ENCODE measurements around the gene PKM. TPM values are rescaled to one million over a fixed set of nuclear protein-coding genes. Genes with fewer than 3 reads are reported as not detected.
A peak's percentile ranks its signal among the peaks of the same experiment; 100 is the strongest.

The PKM gene
- total RNA-seq, 2 experiments from 2014 or later = 1,098 to 1,149 TPM

- POLR2A ChIA-PET = interaction anchor here (0.7 kb wide), 1 partner anchor 10 kb away, joined by 5 read pairs; no protein-coding TSS in a partner anchor
- no peak overlapping the region for H3K4me3 Mint-ChIP-seq
Observed at GRCh38 chr15:72205896-72206676, 24.9 kb downstream of the PKM start.

GRCh38 chr15:72205273-72205672 is 25.7 kb downstream of the PKM start:
- CTCF ChIA-PET = interaction anchor here (0.6 kb wide), 1 partner anchor 15 kb away, joined by 3 read pairs; no protein-coding TSS in a partner anchor
- H3K27ac Mint-ChIP-seq = no peak overlapping the region

More at GRCh38 chr15:72205896-72206676, 24.9 kb downstream of the PKM start:
- no peaks in the 10 kb centered on the region for H3K9me3 Mint-ChIP-seq
- no peaks in the 10 kb centered on the region for H3K27me3 Mint-ChIP-seq
- peaks cover 5% of the 10 kb centered on the region for H3K4me1 Mint-ChIP-seq
- H3K36me3 Mint-ChIP-seq (ENCODE audit: low read depth) = peaks cover 85% of the 10 kb centered on the region
- CTCF ChIA-PET = interaction anchor here (0.6 kb wide), 3 partner anchors 16 to 540 kb away, joined by 3 read pairs; no protein-coding TSS in a partner anchor
- H3K27ac Mint-ChIP-seq = no peak overlapping the region
- DNase-seq = no peak

GRCh38 chr15:72203507-72203837 is 27.5 kb downstream of the PKM start:
- no peak overlapping the region for H3K27ac Mint-ChIP-seq
- peaks cover 84% of the 10 kb centered on the region for H3K36me3 Mint-ChIP-seq (ENCODE audit: low read depth)
- POLR2A ChIA-PET = no interaction called here

More at GRCh38 chr15:72205273-72205672, 25.7 kb downstream of the PKM start:
- Mint-ChIP-seq H3K36me3 (ENCODE audit: low read depth) (peaks cover 87% of the 10 kb centered on the region), H3K9me3 (no peaks in the 10 kb centered on the region), H3K27me3 (no peaks in the 10 kb centered on the region), H3K4me3 (no peak overlapping the region), H3K4me1 (peaks cover 5% of the 10 kb centered on the region)
- DNase-seq = no peak
- POLR2A ChIA-PET = interaction anchor here (0.6 kb wide), 1 partner anchor 28 kb away, joined by 3 read pairs; no protein-coding TSS in a partner anchor

GRCh38 chr15:72202801-72203506 is 28.0 kb downstream of the PKM start:
- Mint-ChIP-seq H3K4me1 (peaks cover 13% of the 10 kb centered on the region), H3K4me3 (no peak overlapping the region), H3K36me3 (ENCODE audit: low read depth) (peaks cover 84% of the 10 kb centered on the region), H3K9me3 (no peaks in the 10 kb centered on the region), H3K27me3 (peaks cover 4% of the 10 kb centered on the region), H3K27ac (peak overlapping the region; percentile 58)
- ChIA-PET POLR2A (interaction anchor here (0.5 kb wide), 1 partner anchor 20 kb away, joined by 3 read pairs; no protein-coding TSS in a partner anchor), CTCF (interaction anchor here (6.5 kb wide), 1 partner anchor 25 kb away, joined by 36 read pairs; no protein-coding TSS in a partner anchor)
- DNase-seq = no peak

More at GRCh38 chr15:72203507-72203837, 27.5 kb downstream of the PKM start:
- CTCF ChIA-PET = no interaction called here
- Mint-ChIP-seq H3K4me3 (no peak overlapping the region), H3K9me3 (no peaks in the 10 kb centered on the region), H3K27me3 (no peaks in the 10 kb centered on the region), H3K4me1 (peaks cover 9% of the 10 kb centered on the region)
- DNase-seq = no peak

GRCh38 chr15:72202302-72202701 is 28.7 kb downstream of the PKM start:
- peaks cover 80% of the 10 kb centered on the region for H3K36me3 Mint-ChIP-seq (ENCODE audit: low read depth)
- peaks cover 15% of the 10 kb centered on the region for H3K4me1 Mint-ChIP-seq
- ChIA-PET POLR2A (interaction anchor here (0.5 kb wide), 1 partner anchor 20 kb away, joined by 3 read pairs; no protein-coding TSS in a partner anchor), CTCF (interaction anchor here (0.6 to 6.5 kb wide), 2 partner anchors 8 to 25 kb away, joined by 4 to 36 read pairs; no protein-coding TSS in a partner anchor)
- no peaks in the 10 kb centered on the region for H3K9me3 Mint-ChIP-seq
- H3K27me3 Mint-ChIP-seq = peaks cover 6% of the 10 kb centered on the region
- DNase-seq = no peak
- no peak overlapping the region for H3K4me3 Mint-ChIP-seq
- no peak overlapping the region for H3K27ac Mint-ChIP-seq

- CTCF ChIA-PET = interaction anchor here (0.5 to 6.5 kb wide), 7 partner anchors 9 to 85 kb away, joined by 3 to 36 read pairs (median 4); no protein-coding TSS in a partner anchor
- H3K4me3 Mint-ChIP-seq = no peak overlapping the region
- peaks cover 13% of the 10 kb centered on the region for H3K27me3 Mint-ChIP-seq
- H3K27ac Mint-ChIP-seq = no peak overlapping the region
- no peak for DNase-seq
- peaks cover 17% of the 10 kb centered on the region for H3K4me1 Mint-ChIP-seq
- no peaks in the 10 kb centered on the region for H3K9me3 Mint-ChIP-seq
- peaks cover 75% of the 10 kb centered on the region for H3K36me3 Mint-ChIP-seq (ENCODE audit: low read depth)
- POLR2A ChIA-PET = no interaction called here
Observed at GRCh38 chr15:72201391-72201921, 29.5 kb downstream of the PKM start.

- no peaks in the 10 kb centered on the region for H3K9me3 Mint-ChIP-seq
- H3K27me3 Mint-ChIP-seq = peaks cover 15% of the 10 kb centered on the region
- H3K4me3 Mint-ChIP-seq = no peak overlapping the region
- H3K4me1 Mint-ChIP-seq = peaks cover 17% of the 10 kb centered on the region
- ChIA-PET CTCF (interaction anchor here (0.5 to 6.5 kb wide), 8 partner anchors 11 to 330 kb away, joined by 3 to 36 read pairs (median 4); no protein-coding TSS in a partner anchor), POLR2A (no interaction called here)
- DNase-seq = no peak
- peaks cover 67% of the 10 kb centered on the region for H3K36me3 Mint-ChIP-seq (ENCODE audit: low read depth)
- peak overlapping the region; percentile 4 for H3K27ac Mint-ChIP-seq
Observed at GRCh38 chr15:72200395-72201237, 30.4 kb downstream of the PKM start.

GRCh38 chr15:72199721-72200212 is 31.2 kb downstream of the PKM start:
- Mint-ChIP-seq H3K9me3 (no peaks in the 10 kb centered on the region), H3K36me3 (ENCODE audit: low read depth) (peaks cover 59% of the 10 kb centered on the region), H3K27me3 (peaks cover 15% of the 10 kb centered on the region), H3K4me1 (peaks cover 17% of the 10 kb centered on the region), H3K27ac (no peak overlapping the region), H3K4me3 (no peak overlapping the region)
- POLR2A ChIA-PET = no interaction called here
- peak; percentile 80 for DNase-seq
- CTCF ChIA-PET = interaction anchor here (0.5 to 6.5 kb wide), 7 partner anchors 10 to 909 kb away, joined by 4 to 36 read pairs (median 4); no protein-coding TSS in a partner anchor

GRCh38 chr15:72199205-72199515 is 31.8 kb downstream of the PKM start:
- no peak for DNase-seq
- Mint-ChIP-seq H3K4me3 (no peak overlapping the region), H3K36me3 (ENCODE audit: low read depth) (peaks cover 53% of the 10 kb centered on the region), H3K9me3 (no peaks in the 10 kb centered on the region), H3K27me3 (peaks cover 15% of the 10 kb centered on the region), H3K27ac (no peak overlapping the region), H3K4me1 (peaks cover 17% of the 10 kb centered on the region)
- CTCF ChIA-PET = interaction anchor here (0.5 to 6.5 kb wide), 4 partner anchors 9 to 910 kb away, joined by 3 to 36 read pairs (median 5); no protein-coding TSS in a partner anchor
- POLR2A ChIA-PET = no interaction called here

- Mint-ChIP-seq H3K4me3 (no peak overlapping the region), H3K4me1 (peaks cover 16% of the 10 kb centered on the region), H3K36me3 (ENCODE audit: low read depth) (peaks cover 48% of the 10 kb centered on the region), H3K9me3 (no peaks in the 10 kb centered on the region), H3K27me3 (peaks cover 15% of the 10 kb centered on the region), H3K27ac (peak overlapping the region; percentile 33)
- POLR2A ChIA-PET = no interaction called here
- no peak for DNase-seq
- CTCF ChIA-PET = interaction anchor here (0.6 to 6.5 kb wide), 2 partner anchors 11 to 29 kb away, joined by 3 to 36 read pairs; no protein-coding TSS in a partner anchor
Observed at GRCh38 chr15:72198356-72199204, 32.4 kb downstream of the PKM start.
